ENCODE data around the gene RPS19BP1. TPM values are rescaled to one million over a fixed set of nuclear protein-coding genes. Genes with fewer than 3 reads are reported as not detected.

RPS19BP1 gene
- total and polyA plus RNA-seq, 2 donors (not counting 1 experiment from before 2014, with no cell fraction given) = 60.3 to 74.8 TPM

DNA sequence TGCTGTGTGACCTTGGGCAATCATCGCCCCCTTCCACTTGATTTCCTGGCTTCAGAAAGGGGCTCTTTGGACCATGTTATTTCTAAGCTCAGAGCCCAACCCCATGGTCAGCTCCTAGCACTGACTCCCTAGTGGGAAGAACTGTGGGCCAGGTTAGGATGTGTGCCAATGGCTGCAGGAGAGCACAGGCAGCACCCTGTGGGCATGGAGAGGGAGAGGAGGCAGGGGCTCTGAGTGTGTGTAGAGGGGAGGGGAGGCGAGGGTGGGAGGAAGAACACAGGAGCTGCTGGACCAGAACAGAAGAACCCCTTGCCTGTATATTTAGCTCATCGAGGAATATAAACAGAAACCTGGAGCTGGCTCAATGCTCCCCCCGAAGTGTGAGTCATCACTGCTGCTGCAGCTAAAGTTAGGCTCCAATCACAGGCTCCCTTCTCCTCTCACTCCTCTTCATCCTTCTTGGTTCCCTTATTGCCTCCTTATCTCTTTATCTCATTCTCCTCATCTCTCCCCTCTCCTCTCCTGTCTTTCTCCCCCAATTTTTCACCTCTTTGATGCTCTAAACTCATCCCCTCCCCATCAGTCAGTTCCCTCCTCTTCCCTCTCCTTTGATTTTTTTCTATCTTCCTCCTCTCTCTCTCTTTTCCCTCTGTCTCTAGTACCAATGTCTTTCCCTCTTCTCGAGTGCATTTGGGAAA, 14.5 kb upstream of the RPS19BP1 start:
- peaks cover 4% of the 10 kb centered on the region for H3K4me1 Mint-ChIP-seq
- Histone ChIP-seq H3K27ac (ENCODE audit: low read length in 2 of 2) (no peak overlapping the region), H4K20me1 (ENCODE audit: control insufficient read depth, insufficient read depth, low read length, poor library complexity, severe bottlenecking) (no peaks in the 10 kb centered on the region), H3K9ac (ENCODE audit: low read length) (no peak overlapping the region), H3K9me3 (ENCODE audit: control extremely low read depth in 1 of 3, control insufficient read depth in 2 of 3, insufficient read depth in 1 of 3, low read length in 2 of 3) (peaks cover 0 to 15% (median 0%) of the 10 kb centered on the region in 3 donors), H3K36me3 (replicated peaks in 1 of 2; ENCODE audit: control extremely low read depth in 1 of 2, control insufficient read depth in 1 of 2, extremely low read depth in 1 of 2, insufficient read depth in 2 of 2, low read length in 1 of 2) (no peaks in the 10 kb centered on the region), H2AFZ (ENCODE audit: insufficient read depth, low read depth, low read length, poor library complexity, severe bottlenecking) (no peak overlapping the region), H3K27me3 (replicated peaks in 1 of 4; ENCODE audit: control extremely low read depth in 1 of 4, control insufficient read depth in 3 of 4, insufficient read depth in 4 of 4, low read length in 3 of 4) (peaks cover 0 to 49% (median 22%) of the 10 kb centered on the region in 4 experiments), H3K4me2 (replicated peaks; ENCODE audit: low read depth, low read length, poor library complexity, severe bottlenecking) (no peak overlapping the region), H3K4me1 (ENCODE audit: control insufficient read depth in 2 of 2, insufficient read depth in 2 of 2, low read length in 2 of 2) (peaks cover 0 to 8% of the 10 kb centered on the region in 2 donors), H3K79me2 (ENCODE audit: control insufficient read depth, insufficient read depth, low read length) (no peaks in the 10 kb centered on the region), H3K4me3 (ENCODE audit: control extremely low read depth in 1 of 5, extremely low read depth in 1 of 5, insufficient read depth in 1 of 5, low read depth in 2 of 5, low read length in 4 of 5) (no peak overlapping the region)
- no peak overlapping the region for H3K4me3 Mint-ChIP-seq
- TF ChIP-seq, protein P1, sequence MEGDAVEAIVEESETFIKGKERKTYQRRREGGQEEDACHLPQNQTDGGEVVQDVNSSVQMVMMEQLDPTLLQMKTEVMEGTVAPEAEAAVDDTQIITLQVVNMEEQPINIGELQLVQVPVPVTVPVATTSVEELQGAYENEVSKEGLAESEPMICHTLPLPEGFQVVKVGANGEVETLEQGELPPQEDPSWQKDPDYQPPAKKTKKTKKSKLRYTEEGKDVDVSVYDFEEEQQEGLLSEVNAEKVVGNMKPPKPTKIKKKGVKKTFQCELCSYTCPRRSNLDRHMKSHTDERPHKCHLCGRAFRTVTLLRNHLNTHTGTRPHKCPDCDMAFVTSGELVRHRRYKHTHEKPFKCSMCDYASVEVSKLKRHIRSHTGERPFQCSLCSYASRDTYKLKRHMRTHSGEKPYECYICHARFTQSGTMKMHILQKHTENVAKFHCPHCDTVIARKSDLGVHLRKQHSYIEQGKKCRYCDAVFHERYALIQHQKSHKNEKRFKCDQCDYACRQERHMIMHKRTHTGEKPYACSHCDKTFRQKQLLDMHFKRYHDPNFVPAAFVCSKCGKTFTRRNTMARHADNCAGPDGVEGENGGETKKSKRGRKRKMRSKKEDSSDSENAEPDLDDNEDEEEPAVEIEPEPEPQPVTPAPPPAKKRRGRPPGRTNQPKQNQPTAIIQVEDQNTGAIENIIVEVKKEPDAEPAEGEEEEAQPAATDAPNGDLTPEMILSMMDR (IDR thresholded peaks at IDR 0.05) = no peak
- no peak for TF ChIP-seq EZH2 (IDR thresholded peaks at IDR 0.05; ENCODE audit: borderline replicate concordance, insufficient read depth, low read depth, low read length, poor library complexity, severe bottlenecking)
- DNase-seq (no peak), ATAC-seq (ENCODE audit: low read depth) (no peak)
- H3K9me3 Mint-ChIP-seq (ENCODE audit: insufficient read depth) = no peaks in the 10 kb centered on the region
- H3K27ac Mint-ChIP-seq = no peak overlapping the region
- CTCF ChIA-PET = interaction anchor here (9.0 kb wide), 1 partner anchor 477 kb away, joined by 75 read pairs; no protein-coding TSS in a partner anchor
- POLR2A ChIA-PET = no interaction called here
- H3K27me3 Mint-ChIP-seq = peaks cover 57% of the 10 kb centered on the region
- 65% methylated on average over 4 of the region's 5 CpGs for WGBS (ENCODE audit: insufficient coverage)
- intact Hi-C loops (cut with micrococcal nuclease) = no loop called here

Data from B cell (primary cell).